ENCODE measurements around the gene XYLT1. TPM values are rescaled to one million over a fixed set of nuclear protein-coding genes. Genes with fewer than 3 reads are reported as not detected.

The XYLT1 gene
- total RNA-seq, 1 experiment from 2014 or later: not detected

- no peaks in the 10 kb centered on the region for H3K27me3 ChIP-seq (ENCODE audit: low read length)
- H3K27ac ChIP-seq (ENCODE audit: low read length): no peak overlapping the region
- no peaks in the 10 kb centered on the region for H3F3A ChIP-seq (ENCODE audit: low read length, unreplicated experiment)
- no TSS peak for BruUV-seq (replicated peaks)
- POLR2A ChIA-PET (ENCODE audit: unreplicated experiment): no interaction called here
- no peak for ATAC-seq
- CTCF ChIA-PET: no interaction called here
- H3K36me3 ChIP-seq (ENCODE audit: low read depth, low read length): no peaks in the 10 kb centered on the region
- H3K79me2 ChIP-seq (ENCODE audit: low read length): no peaks in the 10 kb centered on the region
- intact Hi-C loops (cut with micrococcal nuclease): no loop called here
- H3K4me1 ChIP-seq (ENCODE audit: insufficient read depth, low read length): no peaks in the 10 kb centered on the region
- H2AFZ ChIP-seq (ENCODE audit: low read length): no peak overlapping the region
- H3K9ac ChIP-seq (ENCODE audit: low read length): no peak overlapping the region
- no peak overlapping the region for H3K4me3 ChIP-seq (ENCODE audit: low read length)
- no peak for DNase-seq
- H3K4me2 ChIP-seq (ENCODE audit: low read length): no peak overlapping the region
- no peaks in the 10 kb centered on the region for H3K9me2 ChIP-seq (replicated peaks; ENCODE audit: low read length)
- no peak for TF ChIP-seq CTCF (conservative IDR thresholded peaks at IDR 0.05; ENCODE audit: low read depth, low read length)
- TF ChIP-seq EZH2phosphoT487 (IDR thresholded peaks at IDR 0.05; ENCODE audit: borderline replicate concordance, low read length): no peak
- no peak for TF ChIP-seq EZH2 (IDR thresholded peaks at IDR 0.05; ENCODE audit: low read length, unreplicated experiment)
- no peaks in the 10 kb centered on the region for H4K20me1 ChIP-seq (ENCODE audit: low read length)
- H3K9me3 ChIP-seq (ENCODE audit: low read length): no peaks in the 10 kb centered on the region
Observed at GRCh38 chr16:17313793-17314547, 156.8 kb downstream of the XYLT1 start.

GRCh38 chr16:17313085-17313611, 157.6 kb downstream of the XYLT1 start:
- no peak overlapping the region for H3K4me2 ChIP-seq (ENCODE audit: low read length)
- POLR2A ChIA-PET (ENCODE audit: unreplicated experiment): no interaction called here
- H3K36me3 ChIP-seq (ENCODE audit: low read depth, low read length): no peaks in the 10 kb centered on the region
- H4K20me1 ChIP-seq (ENCODE audit: low read length): no peaks in the 10 kb centered on the region
- no peaks in the 10 kb centered on the region for H3F3A ChIP-seq (ENCODE audit: low read length, unreplicated experiment)
- no peak overlapping the region for H2AFZ ChIP-seq (ENCODE audit: low read length)
- no peaks in the 10 kb centered on the region for H3K79me2 ChIP-seq (ENCODE audit: low read length)
- TF ChIP-seq EZH2 (IDR thresholded peaks at IDR 0.05; ENCODE audit: low read length, unreplicated experiment) (no peak), EZH2phosphoT487 (IDR thresholded peaks at IDR 0.05; ENCODE audit: borderline replicate concordance, low read length) (no peak), CTCF (conservative IDR thresholded peaks at IDR 0.05; ENCODE audit: low read depth, low read length) (no peak)
- no peaks in the 10 kb centered on the region for H3K9me2 ChIP-seq (replicated peaks; ENCODE audit: low read length)
- CTCF ChIA-PET: no interaction called here
- ATAC-seq: no peak
- no peaks in the 10 kb centered on the region for H3K27me3 ChIP-seq (ENCODE audit: low read length)
- no peak overlapping the region for H3K27ac ChIP-seq (ENCODE audit: low read length)
- no peak overlapping the region for H3K9ac ChIP-seq (ENCODE audit: low read length)
- H3K4me3 ChIP-seq (ENCODE audit: low read length): no peak overlapping the region
- no peaks in the 10 kb centered on the region for H3K4me1 ChIP-seq (ENCODE audit: insufficient read depth, low read length)
- no peaks in the 10 kb centered on the region for H3K9me3 ChIP-seq (ENCODE audit: low read length)
- no peak for DNase-seq
- BruUV-seq (replicated peaks): no TSS peak
- intact Hi-C loops (cut with micrococcal nuclease): no loop called here

GRCh38 chr16:17312094-17312710, 158.6 kb downstream of the XYLT1 start:
- Histone ChIP-seq H3K36me3 (ENCODE audit: low read depth, low read length) (no peaks in the 10 kb centered on the region), H3K9me3 (ENCODE audit: low read length) (no peaks in the 10 kb centered on the region), H3K27me3 (ENCODE audit: low read length) (no peaks in the 10 kb centered on the region), H4K20me1 (ENCODE audit: low read length) (no peaks in the 10 kb centered on the region), H3K79me2 (ENCODE audit: low read length) (no peaks in the 10 kb centered on the region), H2AFZ (ENCODE audit: low read length) (no peak overlapping the region), H3K4me3 (ENCODE audit: low read length) (no peak overlapping the region), H3K9ac (ENCODE audit: low read length) (no peak overlapping the region), H3K27ac (ENCODE audit: low read length) (no peak overlapping the region), H3K4me2 (ENCODE audit: low read length) (no peak overlapping the region), H3K4me1 (ENCODE audit: insufficient read depth, low read length) (no peaks in the 10 kb centered on the region), H3K9me2 (replicated peaks; ENCODE audit: low read length) (no peaks in the 10 kb centered on the region), H3F3A (ENCODE audit: low read length, unreplicated experiment) (no peaks in the 10 kb centered on the region)
- BruUV-seq (replicated peaks): no TSS peak
- intact Hi-C loops (cut with micrococcal nuclease): no loop called here
- DNase-seq: no peak
- CTCF ChIA-PET: no interaction called here
- POLR2A ChIA-PET (ENCODE audit: unreplicated experiment): no interaction called here
- no peak for TF ChIP-seq EZH2 (IDR thresholded peaks at IDR 0.05; ENCODE audit: low read length, unreplicated experiment)
- TF ChIP-seq EZH2phosphoT487 (IDR thresholded peaks at IDR 0.05; ENCODE audit: borderline replicate concordance, low read length): no peak
- no peak for TF ChIP-seq CTCF (conservative IDR thresholded peaks at IDR 0.05; ENCODE audit: low read depth, low read length)
- no peak for ATAC-seq
